Spleen (tissue), 11 donors: ENCODE data around the gene ZNF319. TPM values are rescaled to one million over a fixed set of nuclear protein-coding genes. Genes with fewer than 3 reads are reported as not detected.
A peak's percentile ranks its signal among the peaks of the same experiment; 100 is the strongest.

Experiments used
- DNase-seq: peaks from one replicate; pipeline ENCODE4 v3.0.0-alpha.2; 2020
- H3K27ac ChIP-seq, 8 donors: fragments of 200-600 bp; sonication (generic) in 7 of 8; 1 replicate in 4 of 8; 2 replicates in 4 of 8; pipeline versions ENCODE4 v1.5.0 to v1.8.0; 2016 to 2021; ENCODE audit warnings: inconsistent platforms in 4 of 8, mild to moderate bottlenecking in 4 of 8, moderate library complexity in 1 of 8
- H3K27me3 ChIP-seq, 7 donors: fragments of 200-600 bp; sonication (generic) in 6 of 7; replicated peaks in 1 of 7; 1 replicate in 4 of 7; 2 replicates in 3 of 7; pipeline versions ENCODE4 v1.5.0 to v1.8.0; 2016 to 2021; ENCODE audit warnings: inconsistent platforms in 3 of 7, mild to moderate bottlenecking in 1 of 7
- H3K36me3 ChIP-seq, 6 donors: fragments of 200-600 bp; sonication (generic) in 5 of 6; 1 replicate in 4 of 6; 2 replicates in 2 of 6; pipeline versions ENCODE4 v1.5.0 to v1.8.0; 2016 to 2021; ENCODE audit warnings: inconsistent platforms in 2 of 6
- H3K4me1 ChIP-seq, 6 donors: fragments of 200-600 bp; sonication (generic) in 5 of 6; 1 replicate in 3 of 6; 2 replicates in 3 of 6; pipeline versions ENCODE4 v1.5.0 to v1.8.0; 2016 to 2021; ENCODE audit warnings: inconsistent platforms in 3 of 6
- H3K4me3 ChIP-seq, 8 donors: fragments of 200-600 bp; sonication (generic) in 7 of 8; 1 replicate in 4 of 8; 2 replicates in 4 of 8; pipeline versions ENCODE4 v1.5.0 to v1.8.0; 2016 to 2021; ENCODE audit warnings: inconsistent platforms in 4 of 8, mild to moderate bottlenecking in 4 of 8, moderate library complexity in 2 of 8
- H3K9me3 ChIP-seq, 8 donors: fragments of 200-600 bp; sonication (generic) in 7 of 8; 1 replicate in 4 of 8; 2 replicates in 4 of 8; pipeline versions ENCODE4 v1.5.0 to v1.8.0; 2016 to 2021; ENCODE audit warnings: inconsistent platforms in 4 of 8
- POLR2A ChIP-seq, 3 donors: fragments of 450-650 bp; IDR thresholded peaks; one replicate each; pipeline ENCODE4 v1.5.1; 2017; ENCODE audit warnings: antibody characterized with exemption in 3 of 3, mild to moderate bottlenecking in 1 of 3
- POLR2AphosphoS5 ChIP-seq, 3 donors: sonication (generic); formaldehyde crosslinking; IDR thresholded peaks; one replicate each; pipeline ENCODE4 v1.5.1; 2017; ENCODE audit warnings: antibody characterized with exemption in 3 of 3
- WGBS, 5 donors: extraction: QIAGEN DNeasy Blood & Tissue Kit in 3 of 5; methylation state at CpG; one replicate each; pipeline versions ENCODE4 v1.1.5 to v1.1.7; 2013 to 2018; 5-methylcytosine and 5-hydroxymethylcytosine counted together
- intact Hi-C: fragments of 100-400 bp; cut with DNase I; formaldehyde crosslinking; loops from one replicate; pipeline ENCODE4 v1.15.0; 2023; ENCODE audit warnings: low total_unique reads
- polyA plus RNA-seq, 3 donors: library from polyadenylated mRNA; stranded (reverse); fragments of 200-250 nt; gene quantifications; one replicate each; pipeline ENCODE4 v1.2.1, GENCODE V29; 2013
- total RNA-seq, 7 donors: library from RNA; depleted of rRNA in 3 of 7; stranded (reverse); fragments of >200 nt in 3 of 7; fragmentation: NEBNext Ultra II Directional in 4 of 7; extraction: Animal tissue kit (Norgen Biotek cat#: 25700) in 4 of 7; gene quantifications; one replicate each; pipeline versions ENCODE4 v1.1.0 to v1.2.1, GENCODE V29; 2016 to 2021
- TF ChIP-seq, protein P1 (sequence below), 11 experiments: fragments of 200-600 bp in 7 of 11; fragments of 450-650 bp in 4 of 11; sonication (generic) in 4 of 11; IDR thresholded peaks in 8 of 11; conservative IDR thresholded peaks in 3 of 11; 1 replicate in 7 of 11; 2 replicates in 4 of 11; pipeline versions ENCODE4 v1.4.0 to v1.8.0; 2016 to 2021; ENCODE audit warnings: antibody characterized with exemption in 11 of 11, inconsistent platforms in 4 of 11, mild to moderate bottlenecking in 1 of 11
- donor health status: healthy with polysubstance abuse.
- donor health status: DM: no; HTN: no; CAD: no; lungs with moderate emphysema.
- donor health status: DM: no; HTN: no; CAD: no.
- donor health status: Bipolar disorder and iron deficiency.
- donor health status: healthy.
- donor health status: DM: no; HTN: no; CAD: no.
- donor health status: DM: yes; HTN: yes; CAD: no.

The ZNF319 gene
- total and polyA plus RNA-seq, 10 donors = 3.0 to 23.4 (median 16.1) TPM

DNA sequence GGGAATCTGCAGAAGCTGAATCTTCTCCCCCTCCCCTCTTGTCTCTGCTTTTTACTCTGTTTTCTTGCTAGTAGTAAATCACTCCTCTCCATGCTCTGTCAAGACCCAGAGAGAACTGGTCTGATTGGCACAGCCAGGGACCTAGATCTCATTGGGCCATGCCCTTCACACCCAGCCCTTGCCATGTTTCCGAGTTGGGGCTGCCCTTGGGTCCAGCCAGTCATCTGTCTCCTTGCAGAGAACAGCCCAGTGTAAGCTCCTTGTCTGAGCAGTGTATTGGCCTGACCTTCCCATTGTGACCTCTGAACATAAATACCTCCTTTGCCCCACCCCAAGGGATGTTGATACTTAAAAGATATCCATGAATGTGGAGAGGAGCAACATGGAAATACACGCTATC is 28.9 kb upstream of the ZNF319 start:
- DNase-seq = peak; percentile 34
- Histone ChIP-seq H3K27ac (peak overlapping the region in 1 of 8 donors; percentile 84), H3K9me3 (no peaks in the 10 kb centered on the region), H3K4me3 (no peak overlapping the region), H3K27me3 (peaks cover 0 to 46% (median 24%) of the 10 kb centered on the region in 7 donors), H3K4me1 (peaks cover 26 to 96% (median 70%) of the 10 kb centered on the region in 6 donors), H3K36me3 (no peaks in the 10 kb centered on the region)
- WGBS, 5 donors = 59 to 78% (median 74%) methylated on average over 2 of the region's 2 CpGs
- TF ChIP-seq POLR2A (IDR thresholded peaks at IDR 0.05) = no peak
- TF ChIP-seq, protein P1, sequence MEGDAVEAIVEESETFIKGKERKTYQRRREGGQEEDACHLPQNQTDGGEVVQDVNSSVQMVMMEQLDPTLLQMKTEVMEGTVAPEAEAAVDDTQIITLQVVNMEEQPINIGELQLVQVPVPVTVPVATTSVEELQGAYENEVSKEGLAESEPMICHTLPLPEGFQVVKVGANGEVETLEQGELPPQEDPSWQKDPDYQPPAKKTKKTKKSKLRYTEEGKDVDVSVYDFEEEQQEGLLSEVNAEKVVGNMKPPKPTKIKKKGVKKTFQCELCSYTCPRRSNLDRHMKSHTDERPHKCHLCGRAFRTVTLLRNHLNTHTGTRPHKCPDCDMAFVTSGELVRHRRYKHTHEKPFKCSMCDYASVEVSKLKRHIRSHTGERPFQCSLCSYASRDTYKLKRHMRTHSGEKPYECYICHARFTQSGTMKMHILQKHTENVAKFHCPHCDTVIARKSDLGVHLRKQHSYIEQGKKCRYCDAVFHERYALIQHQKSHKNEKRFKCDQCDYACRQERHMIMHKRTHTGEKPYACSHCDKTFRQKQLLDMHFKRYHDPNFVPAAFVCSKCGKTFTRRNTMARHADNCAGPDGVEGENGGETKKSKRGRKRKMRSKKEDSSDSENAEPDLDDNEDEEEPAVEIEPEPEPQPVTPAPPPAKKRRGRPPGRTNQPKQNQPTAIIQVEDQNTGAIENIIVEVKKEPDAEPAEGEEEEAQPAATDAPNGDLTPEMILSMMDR (IDR thresholded peaks at IDR 0.05 in 8 of 11, conservative IDR thresholded peaks at IDR 0.05 in 3 of 11) = no peak
- no peak for TF ChIP-seq POLR2AphosphoS5 (IDR thresholded peaks at IDR 0.05)
- intact Hi-C loops = no loop called here

DNA sequence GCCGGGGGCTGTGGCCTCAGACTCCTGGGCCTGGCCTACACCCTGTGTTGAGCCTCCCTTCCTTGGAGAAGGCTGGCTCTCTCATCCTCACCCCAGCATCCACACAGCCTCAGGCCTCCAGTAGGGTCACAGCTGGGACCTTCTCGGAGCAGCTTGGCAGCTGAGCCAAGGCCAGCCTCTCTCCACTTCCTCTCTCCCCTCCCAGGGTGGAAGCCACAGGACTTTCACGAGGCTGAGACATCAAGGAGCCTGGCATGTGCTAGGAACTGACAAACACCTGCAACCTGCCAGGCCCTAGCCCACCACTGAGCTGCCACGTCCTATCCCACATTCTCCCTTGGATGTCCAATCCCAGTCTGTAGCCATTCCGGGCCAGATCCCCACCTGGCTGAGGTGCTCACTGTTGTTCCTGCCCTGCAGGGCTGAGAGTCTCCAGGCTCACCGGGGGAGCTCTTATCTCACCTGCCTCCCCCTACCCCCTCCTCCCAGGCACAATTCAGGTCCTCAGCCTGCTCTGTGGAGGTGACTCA is 28.1 kb upstream of the ZNF319 start:
- peaks cover 0 to 52% (median 24%) of the 10 kb centered on the region in 7 donors for H3K27me3 ChIP-seq
- no peaks in the 10 kb centered on the region for H3K36me3 ChIP-seq
- TF ChIP-seq, protein P1 (IDR thresholded peaks at IDR 0.05 in 8 of 11, conservative IDR thresholded peaks at IDR 0.05 in 3 of 11) = no peak
- TF ChIP-seq POLR2A (IDR thresholded peaks at IDR 0.05) (no peak), POLR2AphosphoS5 (IDR thresholded peaks at IDR 0.05) (peak in 2 of 3 donors; percentile 14 to 46)
- H3K4me1 ChIP-seq = peaks cover 26 to 97% (median 74%) of the 10 kb centered on the region in 6 donors
- peak; percentile 75 for DNase-seq
- intact Hi-C loops = no loop called here
- WGBS, 5 donors = 41 to 45% (median 43%) methylated on average over 5 to 6 of the region's 6 CpGs
- H3K9me3 ChIP-seq = no peaks in the 10 kb centered on the region
- no peak overlapping the region for H3K4me3 ChIP-seq
- H3K27ac ChIP-seq = peak overlapping the region in 5 of 8 donors; percentile 8 to 84 (median 27)

DNA sequence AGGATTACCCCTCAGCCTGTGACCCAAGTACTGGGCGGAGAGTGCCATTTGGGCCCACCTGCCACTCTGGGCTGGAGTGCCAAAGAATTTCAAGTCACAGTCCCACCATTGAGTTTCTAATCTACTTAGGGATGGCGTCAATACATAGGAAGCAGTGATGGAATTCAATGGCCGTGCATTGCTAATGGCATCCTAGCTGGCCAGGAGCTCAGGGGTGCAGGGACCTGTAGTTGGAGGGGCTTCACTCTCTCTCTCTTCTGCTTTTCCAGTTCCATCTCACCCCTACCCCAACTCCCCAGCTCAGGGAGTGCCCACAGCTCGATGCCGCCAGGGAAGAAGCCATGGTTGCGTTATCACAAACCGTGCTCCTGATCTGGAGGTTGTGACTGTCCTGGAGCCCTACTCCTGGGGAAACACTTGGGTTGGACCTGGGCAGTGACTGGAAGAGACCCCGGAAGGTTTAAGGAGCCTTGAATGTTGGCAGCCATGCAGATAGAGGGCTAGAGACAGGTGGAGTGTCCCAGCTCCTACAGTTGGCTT is 27.5 kb upstream of the ZNF319 start:
- Histone ChIP-seq H3K4me3 (peak overlapping the region in 4 of 8 donors; percentile 75 to 91 (median 84)), H3K36me3 (no peaks in the 10 kb centered on the region), H3K4me1 (peaks cover 23 to 97% (median 75%) of the 10 kb centered on the region in 6 donors), H3K9me3 (no peaks in the 10 kb centered on the region), H3K27ac (peak overlapping the region in 5 of 8 donors; percentile 8 to 84 (median 75)), H3K27me3 (peaks cover 0 to 52% (median 24%) of the 10 kb centered on the region in 7 donors)
- TF ChIP-seq, protein P1 (IDR thresholded peaks at IDR 0.05 in 8 of 11, conservative IDR thresholded peaks at IDR 0.05 in 3 of 11) = no peak
- no peak for TF ChIP-seq POLR2A (IDR thresholded peaks at IDR 0.05)
- TF ChIP-seq POLR2AphosphoS5 (IDR thresholded peaks at IDR 0.05) = no peak
- intact Hi-C loops = no loop called here
- whole genome bisulfite sequencing, 5 donors = 85 to 91% (median 86%) methylated on average over 7 to 8 of the region's 8 CpGs
- DNase-seq = peak; percentile 54

DNA sequence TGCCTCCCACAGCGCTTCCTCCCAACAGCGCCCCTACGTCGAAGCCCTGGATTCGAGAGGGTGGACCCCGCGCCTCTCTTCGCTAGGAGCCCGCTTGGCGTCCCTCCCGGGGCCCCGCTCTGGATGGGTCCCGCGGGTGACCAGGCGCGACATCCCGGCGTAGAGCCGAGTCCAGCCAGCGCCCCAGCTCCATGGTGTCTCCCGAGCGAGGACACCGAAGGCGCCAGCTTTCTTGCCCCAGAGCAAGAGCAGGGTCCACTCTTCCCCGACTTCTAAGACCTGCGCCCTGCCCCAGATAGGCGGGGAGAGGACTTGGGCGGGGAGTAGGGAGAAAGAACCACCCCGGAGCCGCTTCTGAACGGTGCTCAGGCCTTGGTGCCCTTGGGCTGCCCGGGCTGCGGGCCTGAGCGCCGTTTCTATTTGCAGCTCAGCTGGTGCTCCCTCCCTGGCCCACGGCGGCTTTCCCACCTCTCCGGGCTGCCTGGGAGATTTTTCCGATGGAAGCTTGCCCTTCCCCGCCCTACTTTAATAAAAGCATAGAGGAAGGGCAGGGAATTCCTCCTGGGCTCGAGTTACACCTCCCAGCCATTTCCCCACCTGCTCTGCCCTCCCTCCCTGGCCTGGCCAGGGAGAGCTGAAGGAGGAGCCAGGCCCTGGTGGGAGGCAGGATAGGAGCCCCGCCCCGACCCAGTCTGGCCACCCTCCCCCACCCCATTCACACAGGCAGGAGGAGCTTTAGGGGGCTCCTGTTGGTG is 26.9 kb upstream of the ZNF319 start:
- H3K9me3 ChIP-seq = no peaks in the 10 kb centered on the region
- H3K36me3 ChIP-seq = no peaks in the 10 kb centered on the region
- peaks cover 21 to 95% (median 76%) of the 10 kb centered on the region in 6 donors for H3K4me1 ChIP-seq
- WGBS, 5 donors = 22 to 34% (median 25%) methylated on average over 21 to 43 of the region's 43 CpGs
- peak overlapping the region in 7 of 8 donors; percentile 29 to 84 (median 75) for H3K27ac ChIP-seq
- H3K27me3 ChIP-seq = peaks cover 0 to 52% (median 24%) of the 10 kb centered on the region in 7 donors
- DNase-seq = peak; percentile 75
- intact Hi-C loops = no loop called here
- TF ChIP-seq POLR2A (IDR thresholded peaks at IDR 0.05) (no peak), POLR2AphosphoS5 (IDR thresholded peaks at IDR 0.05) (no peak)
- TF ChIP-seq, protein P1 (IDR thresholded peaks at IDR 0.05 in 8 of 11, conservative IDR thresholded peaks at IDR 0.05 in 3 of 11) = no peak
- H3K4me3 ChIP-seq = peak overlapping the region; percentile 71 to 91 (median 78)
